Endothelial cell (in vitro differentiated cells): ENCODE data around the gene COL4A1. TPM values are rescaled to one million over a fixed set of nuclear protein-coding genes. Genes with fewer than 3 reads are reported as not detected.

Source experiments
- DNase-seq: peaks from one replicate; pipeline ENCODE4 v3.0.0; 2021; ENCODE audit warnings: low spot score
- H3K27ac Mint-ChIP-seq: one replicate; pipeline ENCODE4 v1.8.0; 2021; ENCODE audit warnings: mixed read lengths, inconsistent platforms; ENCODE audit not compliant: unreplicated experiment
- H3K27me3 Mint-ChIP-seq: one replicate; pipeline ENCODE4 v1.8.0; 2021; ENCODE audit warnings: mild to moderate bottlenecking, moderate library complexity, mixed read lengths, inconsistent platforms; ENCODE audit not compliant: unreplicated experiment
- H3K36me3 Mint-ChIP-seq: one replicate; pipeline ENCODE4 v1.8.0; 2021; ENCODE audit warnings: mild to moderate bottlenecking, low read depth, mixed read lengths, inconsistent platforms; ENCODE audit not compliant: unreplicated experiment
- H3K4me1 Mint-ChIP-seq: one replicate; pipeline ENCODE4 v1.8.0; 2021; ENCODE audit warnings: mild to moderate bottlenecking, mixed read lengths, inconsistent platforms; ENCODE audit not compliant: unreplicated experiment
- H3K4me3 Mint-ChIP-seq: one replicate; pipeline ENCODE4 v1.8.0; 2021; ENCODE audit warnings: mild to moderate bottlenecking, mixed read lengths, inconsistent platforms; ENCODE audit not compliant: unreplicated experiment
- H3K9me3 Mint-ChIP-seq: one replicate; pipeline ENCODE4 v1.8.0; 2021; ENCODE audit warnings: mixed read lengths, inconsistent platforms; ENCODE audit not compliant: unreplicated experiment
- CTCF ChIP-seq: fragments of 200-600 bp; sonication (generic); IDR thresholded peaks from one replicate; pipeline ENCODE4 v1.5.0; 2021; ENCODE audit warnings: antibody characterized with exemption; ENCODE audit not compliant: unreplicated experiment
- total RNA-seq: library from RNA; stranded (reverse); fragmentation: NEBNext Ultra II Directional; extraction: Animal tissue kit (Norgen Biotek cat#: 25700); gene quantifications from one replicate; pipeline ENCODE4 v1.2.1, GENCODE V29; 2021; ENCODE audit not compliant: unreplicated experiment

Gene COL4A1
- total RNA-seq, 1 donor from 2014 or later, result 2,720 TPM

- Mint-ChIP-seq H3K9me3 (no peaks in the 10 kb centered on the region), H3K27ac (peak overlapping the region; percentile 83)
- no peak for DNase-seq
Observed at GRCh38 chr13:110312339-110313031, 5.5 kb upstream of the COL4A1 start.

GRCh38 chr13:110311443-110312338 is 4.7 kb upstream of the COL4A1 start:
- TF ChIP-seq CTCF, result no peak
- H3K9me3 Mint-ChIP-seq, result no peaks in the 10 kb centered on the region
- H3K27ac Mint-ChIP-seq, result peak overlapping the region; percentile 84
- H3K27me3 Mint-ChIP-seq, result peaks cover 17% of the 10 kb centered on the region
- DNase-seq, result no peak
- H3K4me3 Mint-ChIP-seq, result peak overlapping the region; percentile 77
- peaks cover 61% of the 10 kb centered on the region for H3K36me3 Mint-ChIP-seq
- H3K4me1 Mint-ChIP-seq, result peaks cover 72% of the 10 kb centered on the region

More at GRCh38 chr13:110312339-110313031, 5.5 kb upstream of the COL4A1 start:
- peaks cover 80% of the 10 kb centered on the region for H3K4me1 Mint-ChIP-seq
- TF ChIP-seq CTCF, result no peak
- H3K4me3 Mint-ChIP-seq, result peak overlapping the region; percentile 77
- H3K36me3 Mint-ChIP-seq, result peaks cover 68% of the 10 kb centered on the region
- H3K27me3 Mint-ChIP-seq, result peaks cover 22% of the 10 kb centered on the region

GRCh38 chr13:110310541-110311442 is 3.8 kb upstream of the COL4A1 start:
- no peak for TF ChIP-seq CTCF
- Mint-ChIP-seq H3K27ac (peak overlapping the region; percentile 84), H3K9me3 (no peaks in the 10 kb centered on the region), H3K36me3 (peaks cover 55% of the 10 kb centered on the region), H3K4me3 (peak overlapping the region; percentile 99), H3K4me1 (peaks cover 71% of the 10 kb centered on the region), H3K27me3 (peaks cover 18% of the 10 kb centered on the region)
- no peak for DNase-seq

GRCh38 chr13:110309661-110310524 is 2.9 kb upstream of the COL4A1 start:
- peak overlapping the region; percentile 99 for H3K4me3 Mint-ChIP-seq
- TF ChIP-seq CTCF, result no peak
- peaks cover 21% of the 10 kb centered on the region for H3K27me3 Mint-ChIP-seq
- H3K27ac Mint-ChIP-seq, result peak overlapping the region; percentile 84
- peaks cover 55% of the 10 kb centered on the region for H3K36me3 Mint-ChIP-seq
- H3K4me1 Mint-ChIP-seq, result peaks cover 70% of the 10 kb centered on the region
- no peaks in the 10 kb centered on the region for H3K9me3 Mint-ChIP-seq
- no peak for DNase-seq
